Left hindlimb (tissue), 1 donor: Measurements from ENCODE around the gene WDFY2.

ENCODE experiments used
- DNase-seq: peaks from one replicate; pipeline ENCODE4 v3.0.0-alpha.2; 2018

Gene WDFY2

GRCh38 chr13:51804295-51805172 lies 220.3 kb downstream of the WDFY2 start:
- no peak for DNase-seq

- DNase-seq: no peak
Measured at GRCh38 chr13:51805313-51805712, 221.1 kb downstream of the WDFY2 start.

GRCh38 chr13:51805925-51806324 lies 221.7 kb downstream of the WDFY2 start:
- DNase-seq: no peak

DNA sequence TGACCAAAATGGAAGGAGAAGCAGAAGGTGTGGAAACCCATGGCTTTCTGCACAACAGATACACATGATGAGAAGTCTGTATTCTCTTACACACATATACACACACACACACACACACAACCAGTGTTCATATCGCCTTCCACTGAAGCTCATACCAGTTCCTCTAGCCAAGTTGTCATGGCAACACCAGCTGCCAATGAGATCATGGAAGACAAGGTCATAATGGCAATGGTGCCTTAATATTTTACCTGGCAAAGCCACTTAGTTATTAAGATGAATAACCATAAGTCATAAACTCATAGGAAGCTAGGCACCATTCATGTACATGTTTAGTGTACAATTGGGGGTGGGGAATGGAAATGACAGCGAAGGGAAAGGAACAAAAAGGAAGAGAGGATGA lies 222.3 kb downstream of the WDFY2 start:
- DNase-seq: no peak

- DNase-seq: no peak
Measured at GRCh38 chr13:51807041-51807440, 222.8 kb downstream of the WDFY2 start.

DNA sequence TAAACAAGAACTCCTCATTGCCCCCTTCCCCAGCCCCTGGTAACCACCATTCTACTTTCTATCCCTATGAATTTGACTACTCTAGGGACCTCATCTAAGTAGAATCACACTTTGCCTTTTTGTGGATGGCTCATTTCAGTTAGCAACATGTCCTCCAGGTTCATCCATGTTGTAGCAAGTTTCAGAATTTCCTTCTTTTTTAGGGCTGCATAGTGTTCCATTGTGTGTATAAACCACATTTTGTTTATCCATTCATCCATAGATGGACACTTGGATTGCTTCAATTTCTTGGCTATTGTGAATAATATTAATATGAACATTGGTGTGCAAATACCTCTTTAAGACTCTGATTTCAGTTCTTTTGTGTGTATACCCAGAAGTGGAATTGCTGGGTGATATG lies 224.5 kb downstream of the WDFY2 start:
- DNase-seq: no peak

GRCh38 chr13:51811046-51811445 lies 226.8 kb downstream of the WDFY2 start:
- DNase-seq: no peak

DNA sequence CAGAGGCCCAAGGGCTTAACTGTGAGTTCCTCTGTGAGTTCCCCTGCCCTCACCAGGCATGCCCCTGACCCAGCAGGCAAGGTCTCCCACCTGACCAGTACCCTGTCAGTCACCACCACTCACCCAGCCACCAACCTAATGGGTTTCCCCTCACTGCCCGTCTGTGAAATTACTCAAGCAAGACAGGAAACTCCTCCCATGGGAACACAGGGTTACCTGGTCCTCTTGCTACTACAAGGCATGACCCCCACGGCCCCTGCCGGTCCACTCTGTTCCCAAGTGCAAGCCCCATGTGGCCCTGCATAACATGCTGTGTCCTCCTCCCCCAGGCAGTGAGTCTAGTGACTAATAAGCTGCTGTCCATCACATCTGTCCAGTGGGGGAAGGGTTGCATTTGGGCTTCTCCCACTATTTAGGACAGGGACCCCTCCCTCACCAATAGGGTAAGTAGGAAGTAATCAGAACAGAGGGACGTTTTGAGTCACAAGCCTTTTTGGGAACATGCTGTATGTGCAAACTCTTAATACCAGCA lies 227.7 kb downstream of the WDFY2 start:
- DNase-seq: no peak

GRCh38 chr13:51814071-51814470 lies 229.8 kb downstream of the WDFY2 start:
- DNase-seq: no peak

DNA sequence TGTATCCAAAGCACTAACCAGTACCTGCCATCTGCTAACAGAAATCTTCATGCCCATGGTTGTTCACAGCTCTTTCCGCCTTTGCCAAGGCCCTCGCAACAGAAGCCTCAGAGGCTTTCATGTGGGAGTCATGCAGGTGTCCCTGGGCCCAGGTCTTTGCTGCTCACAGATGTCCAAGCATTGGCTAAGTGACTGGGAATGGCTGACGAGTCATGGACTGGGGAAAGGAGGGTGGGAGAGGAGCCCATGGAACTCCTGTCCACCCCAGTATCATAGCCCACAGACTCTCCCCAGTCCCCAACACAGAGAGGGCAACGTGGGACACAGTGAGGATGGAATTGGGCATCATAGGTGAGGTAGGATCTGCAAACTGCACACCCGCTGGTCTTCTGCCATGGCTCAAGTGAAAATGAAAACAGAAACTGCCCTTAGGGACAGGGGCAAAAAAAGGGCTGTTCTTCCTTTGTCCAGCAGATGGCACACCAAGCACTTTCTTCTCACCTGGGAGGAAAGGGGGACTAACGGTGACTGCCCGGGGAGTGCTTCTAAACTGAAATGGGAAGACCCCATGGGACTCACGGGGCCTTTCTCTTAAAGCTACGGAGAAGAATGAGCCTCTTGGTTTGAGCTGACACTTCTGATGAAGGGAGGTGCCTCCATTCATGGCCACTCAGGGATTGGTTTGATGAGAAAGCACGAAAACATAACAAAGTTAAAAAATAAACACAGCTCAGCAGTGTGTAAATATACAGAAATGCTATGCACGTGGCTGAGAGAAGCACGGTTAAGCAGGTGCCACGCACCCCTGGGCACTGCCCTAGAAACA lies 230.8 kb downstream of the WDFY2 start:
- DNase-seq: no peak

DNA sequence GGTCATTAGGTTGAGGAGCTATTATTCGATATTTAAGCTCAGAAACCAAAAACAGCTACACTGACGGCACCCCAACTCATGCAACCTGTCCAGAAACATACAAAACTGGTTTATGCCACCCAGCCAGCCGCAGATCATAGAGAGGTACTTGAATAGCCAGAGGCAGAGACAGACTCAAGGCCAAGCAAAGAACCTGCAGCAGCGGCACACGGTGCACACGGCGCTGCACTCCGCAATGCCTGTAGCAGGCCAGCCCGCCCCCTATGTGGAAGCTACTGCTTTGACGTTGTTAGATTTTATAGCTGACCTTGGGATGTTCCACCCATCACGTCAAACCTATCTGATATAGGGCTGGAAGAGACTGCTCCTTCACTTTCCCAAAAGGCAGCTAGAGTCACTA lies 231.6 kb downstream of the WDFY2 start:
- no peak for DNase-seq

DNA sequence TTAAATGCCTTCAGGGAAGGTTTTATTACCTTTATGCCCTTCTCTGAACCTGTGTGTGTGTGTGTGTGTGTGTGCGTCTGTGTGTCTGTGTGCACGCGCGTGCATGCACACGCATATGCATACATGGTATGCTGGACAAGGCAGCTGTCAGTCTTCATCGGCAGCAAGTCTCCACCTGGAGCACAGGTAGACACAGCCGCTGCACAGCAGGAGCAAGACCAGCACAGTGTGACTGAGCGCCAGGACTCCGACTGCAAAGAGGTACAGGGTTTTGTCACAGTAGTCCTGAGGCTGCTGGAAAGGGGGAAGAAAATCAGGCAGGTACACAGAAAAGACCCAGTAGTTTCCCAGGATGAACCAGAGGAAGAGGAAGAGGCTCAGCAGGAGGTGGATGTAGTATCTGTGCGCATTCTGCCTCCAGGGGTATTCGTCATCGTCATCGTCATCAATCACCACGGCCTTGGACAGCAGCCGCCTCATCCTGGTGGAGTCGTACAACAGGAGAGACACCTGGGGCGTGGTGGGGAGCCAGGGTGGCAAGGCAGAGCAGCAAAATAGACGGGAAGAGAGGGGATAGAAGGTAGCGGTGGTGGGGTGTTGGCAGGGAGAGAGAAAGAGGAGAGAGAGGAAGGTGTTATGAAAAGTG lies 232.5 kb downstream of the WDFY2 start:
- DNase-seq: no peak
